ENCODE results near the gene LBHD2. TPM values are rescaled to one million over a fixed set of nuclear protein-coding genes. Genes with fewer than 3 reads are reported as not detected.

The LBHD2 gene
- total and polyA plus RNA-seq, 2 experiments from 2014 or later: not detected

- TF ChIP-seq, protein P1, sequence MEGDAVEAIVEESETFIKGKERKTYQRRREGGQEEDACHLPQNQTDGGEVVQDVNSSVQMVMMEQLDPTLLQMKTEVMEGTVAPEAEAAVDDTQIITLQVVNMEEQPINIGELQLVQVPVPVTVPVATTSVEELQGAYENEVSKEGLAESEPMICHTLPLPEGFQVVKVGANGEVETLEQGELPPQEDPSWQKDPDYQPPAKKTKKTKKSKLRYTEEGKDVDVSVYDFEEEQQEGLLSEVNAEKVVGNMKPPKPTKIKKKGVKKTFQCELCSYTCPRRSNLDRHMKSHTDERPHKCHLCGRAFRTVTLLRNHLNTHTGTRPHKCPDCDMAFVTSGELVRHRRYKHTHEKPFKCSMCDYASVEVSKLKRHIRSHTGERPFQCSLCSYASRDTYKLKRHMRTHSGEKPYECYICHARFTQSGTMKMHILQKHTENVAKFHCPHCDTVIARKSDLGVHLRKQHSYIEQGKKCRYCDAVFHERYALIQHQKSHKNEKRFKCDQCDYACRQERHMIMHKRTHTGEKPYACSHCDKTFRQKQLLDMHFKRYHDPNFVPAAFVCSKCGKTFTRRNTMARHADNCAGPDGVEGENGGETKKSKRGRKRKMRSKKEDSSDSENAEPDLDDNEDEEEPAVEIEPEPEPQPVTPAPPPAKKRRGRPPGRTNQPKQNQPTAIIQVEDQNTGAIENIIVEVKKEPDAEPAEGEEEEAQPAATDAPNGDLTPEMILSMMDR (conservative IDR thresholded peaks at IDR 0.05; ENCODE audit: low read depth in 2 of 2): no peak
These were observed 31.6 kb upstream of the LBHD2 start (continued) for GRCh38 chr14:103052407-103052806.

- Histone ChIP-seq H3K4me2 (peak overlapping the region; percentile 91), H3K36me3 (ENCODE audit: insufficient read depth) (no peaks in the 10 kb centered on the region), H4K20me1 (replicated peaks; ENCODE audit: insufficient read depth) (peaks cover 43% of the 10 kb centered on the region), H3F3A (replicated peaks; ENCODE audit: low read depth) (0 out of 2 replicates have a peak, but pooled peaks cover 7% of the 10 kb centered on the region), H2AFZ (no peak overlapping the region), H3K27ac (ENCODE audit: low read depth) (peak overlapping the region; percentile 47; the same call in 1 of the 2 replicates), H3K4me1 (ENCODE audit: insufficient read depth) (peaks cover 14% of the 10 kb centered on the region), H3K79me2 (replicated peaks; ENCODE audit: insufficient read depth) (peaks cover 57% of the 10 kb centered on the region), H3K27me3 (ENCODE audit: insufficient read depth) (no peaks in the 10 kb centered on the region), H3K9me2 (ENCODE audit: insufficient read depth) (no peaks in the 10 kb centered on the region), H3K4me3 (peak overlapping the region; percentile 70)
- peak overlapping the region; percentile 90 for H3K4me3 Mint-ChIP-seq
- peaks cover 25% of the 10 kb centered on the region for H3K4me1 Mint-ChIP-seq
- no peak for DNase-seq (ENCODE audit: low spot score)
- no peak for ATAC-seq
- no peaks in the 10 kb centered on the region for H3K9me3 Mint-ChIP-seq
- H3K27me3 Mint-ChIP-seq (ENCODE audit: insufficient read depth, low read depth, poor library complexity): peaks cover 8% of the 10 kb centered on the region
- TF ChIP-seq EZH2 (IDR thresholded peaks at IDR 0.05; ENCODE audit: low read depth, unreplicated experiment): no peak
- peaks cover 4% of the 10 kb centered on the region; the same call in 1 of the 3 replicates for H3K36me3 Mint-ChIP-seq (ENCODE audit: low read depth)
- no peak overlapping the region; the same call in 1 of the 2 replicates for H3K27ac Mint-ChIP-seq
These were observed 28.3 kb upstream of the LBHD2 start for GRCh38 chr14:103055695-103056094.

DNA sequence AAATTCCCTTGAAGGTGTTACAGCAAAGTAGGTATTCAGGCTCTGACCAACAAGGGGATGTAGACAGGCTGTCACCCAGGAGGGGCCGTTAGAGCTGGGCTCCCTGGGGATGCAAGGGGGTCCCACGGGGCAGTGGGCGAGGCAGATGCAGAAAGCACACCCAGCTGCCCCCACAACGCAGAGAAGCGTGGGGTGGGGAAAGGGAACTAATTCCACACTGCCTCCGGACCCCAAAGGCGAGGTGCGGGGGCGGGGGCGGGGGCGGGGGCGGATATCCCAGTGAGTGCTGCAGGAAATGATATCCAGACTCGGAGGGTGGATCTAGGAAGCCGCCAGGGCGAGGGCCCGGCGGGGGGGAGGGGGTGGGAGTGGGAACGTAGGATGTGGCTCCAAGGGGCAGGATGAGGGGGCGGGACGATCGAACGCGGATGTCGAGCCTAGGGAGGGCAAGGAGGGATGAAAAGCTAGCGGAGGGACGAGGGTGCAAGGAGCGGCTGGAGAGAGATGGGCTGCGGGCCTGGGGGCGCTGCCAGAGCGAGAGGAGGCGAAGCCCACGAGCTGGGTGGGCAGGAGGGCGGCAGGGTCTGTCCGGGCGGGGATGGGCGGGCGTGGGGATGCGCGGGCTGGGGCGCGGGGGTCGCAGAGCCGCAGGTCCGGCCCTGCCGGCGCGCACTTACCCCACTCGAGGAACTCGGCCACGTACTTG, 27.5 kb upstream of the LBHD2 start:
- Histone ChIP-seq H3K9me2 (ENCODE audit: insufficient read depth) (no peaks in the 10 kb centered on the region), H3K4me2 (peak overlapping the region; percentile 91), H3K36me3 (ENCODE audit: insufficient read depth) (no peaks in the 10 kb centered on the region), H3K4me3 (peak overlapping the region; percentile 70), H3F3A (replicated peaks; ENCODE audit: low read depth) (0 out of 2 replicates have a peak, but pooled peaks cover 7% of the 10 kb centered on the region), H3K4me1 (ENCODE audit: insufficient read depth) (peaks cover 14% of the 10 kb centered on the region), H2AFZ (no peak overlapping the region), H4K20me1 (replicated peaks; ENCODE audit: insufficient read depth) (peaks cover 39% of the 10 kb centered on the region), H3K27ac (ENCODE audit: low read depth) (no peak overlapping the region), H3K27me3 (ENCODE audit: insufficient read depth) (no peaks in the 10 kb centered on the region), H3K79me2 (replicated peaks; ENCODE audit: insufficient read depth) (peaks cover 49% of the 10 kb centered on the region)
- H3K9me3 Mint-ChIP-seq: no peaks in the 10 kb centered on the region
- peaks cover 4% of the 10 kb centered on the region; the same call in 1 of the 3 replicates for H3K36me3 Mint-ChIP-seq (ENCODE audit: low read depth)
- ATAC-seq (peak; percentile 24), DNase-seq (ENCODE audit: low spot score) (peak; percentile 82)
- peaks cover 25% of the 10 kb centered on the region for H3K4me1 Mint-ChIP-seq
- peak overlapping the region; percentile 77 for H3K27ac Mint-ChIP-seq
- H3K4me3 Mint-ChIP-seq: peak overlapping the region; percentile 90
- H3K27me3 Mint-ChIP-seq (ENCODE audit: insufficient read depth, low read depth, poor library complexity): peaks cover 8% of the 10 kb centered on the region
- TF ChIP-seq EZH2phosphoT487 (IDR thresholded peaks at IDR 0.05; ENCODE audit: unreplicated experiment): no peak
- no peak for TF ChIP-seq STAT1 (IDR thresholded peaks at IDR 0.05; ENCODE audit: unreplicated experiment)
- 0 out of 2 replicates have a peak, but pooled peaks have one; percentile 35 for TF ChIP-seq POLR2AphosphoS5 (IDR thresholded peaks at IDR 0.05; ENCODE audit: low read depth)
- no peak for TF ChIP-seq REST (IDR thresholded peaks at IDR 0.05; ENCODE audit: unreplicated experiment)
- TF ChIP-seq JUNB (IDR thresholded peaks at IDR 0.05; ENCODE audit: unreplicated experiment): no peak
- TF ChIP-seq CREB1 (CRISPR knock-in tag; IDR thresholded peaks at IDR 0.05; ENCODE audit: low read depth): no peak
- no peak for TF ChIP-seq ZNF331 (CRISPR knock-in tag; IDR thresholded peaks at IDR 0.05; ENCODE audit: low read depth)

Data from GM23338 (cell line).